ENCODE results near the gene AP2B1.
"Not testable (repeated sequence)": the region's sequence is repeated elsewhere in the genome, so short reads cannot be mapped to it uniquely, and the experiment has no call there.

Gene AP2B1

GRCh38 chr17:35575759-35576158 is 11.4 kb upstream of the AP2B1 start:
- no peak for DNase-seq (ENCODE audit: low read depth in 2 of 2)

- no peak for DNase-seq (ENCODE audit: low read depth in 2 of 2)
Observed at GRCh38 chr17:35577830-35578196, 9.3 kb upstream of the AP2B1 start.

GRCh38 chr17:35578197-35578928 is 8.8 kb upstream of the AP2B1 start, which contains the start of gene PEX12:
Gene PEX12, minus strand, starts transcription at chr17:35578571. Its CDS starts 550 bp downstream, at chr17:35578021.
- DNase-seq (ENCODE audit: low read depth in 2 of 2): peak; percentile 67 to 81

- DNase-seq (ENCODE audit: low read depth in 2 of 2): no peak
Observed at GRCh38 chr17:35578929-35579432, 8.1 kb upstream of the AP2B1 start.

GRCh38 chr17:35584061-35584460 is 3.1 kb upstream of the AP2B1 start:
- no peak for DNase-seq (ENCODE audit: low read depth in 2 of 2)

GRCh38 chr17:35586569-35587073 is 501 bp upstream of the AP2B1 start:
- DNase-seq (ENCODE audit: low read depth in 2 of 2): no peak

- DNase-seq (ENCODE audit: low read depth in 2 of 2): no peak
Observed at GRCh38 chr17:35588196-35588920, 1.2 kb downstream of the AP2B1 start.

GRCh38 chr17:35596072-35596471 is 8.9 kb downstream of the AP2B1 start:
- DNase-seq (ENCODE audit: low read depth in 2 of 2): no peak

GRCh38 chr17:35596530-35597233 is 9.6 kb downstream of the AP2B1 start:
- no peak for DNase-seq (ENCODE audit: low read depth in 2 of 2)

GRCh38 chr17:35597604-35598003 is 10.5 kb downstream of the AP2B1 start:
- DNase-seq (ENCODE audit: low read depth in 2 of 2): no peak

- DNase-seq (ENCODE audit: low read depth in 2 of 2): no peak
Observed at GRCh38 chr17:35603674-35604073, 16.6 kb downstream of the AP2B1 start.

- no peak for DNase-seq (ENCODE audit: low read depth in 2 of 2)
Observed at GRCh38 chr17:35605678-35606077, 18.6 kb downstream of the AP2B1 start.

- DNase-seq (ENCODE audit: low read depth in 2 of 2): no peak
Observed at GRCh38 chr17:35607239-35607847, 20.2 kb downstream of the AP2B1 start.

- DNase-seq (ENCODE audit: low read depth in 2 of 2): no peak
Observed at GRCh38 chr17:35609831-35610230, 22.7 kb downstream of the AP2B1 start.

GRCh38 chr17:35610746-35611145 is 23.6 kb downstream of the AP2B1 start:
- DNase-seq (ENCODE audit: low read depth in 2 of 2): not testable (repeated sequence)

- DNase-seq (ENCODE audit: low read depth in 2 of 2): peak in 1 of 2 donors; percentile 10
Observed at GRCh38 chr17:35612924-35613521, 25.9 kb downstream of the AP2B1 start.

- DNase-seq (ENCODE audit: low read depth in 2 of 2): no peak
Observed at GRCh38 chr17:35614810-35615209, 27.7 kb downstream of the AP2B1 start.

GRCh38 chr17:35616536-35616935 is 29.4 kb downstream of the AP2B1 start:
- no peak for DNase-seq (ENCODE audit: low read depth in 2 of 2)

GRCh38 chr17:35617505-35617904 is 30.4 kb downstream of the AP2B1 start:
- no peak for DNase-seq (ENCODE audit: low read depth in 2 of 2)

- no peak for DNase-seq (ENCODE audit: low read depth in 2 of 2)
Observed at GRCh38 chr17:35618628-35619027, 31.5 kb downstream of the AP2B1 start.

- DNase-seq (ENCODE audit: low read depth in 2 of 2): no peak
Observed at GRCh38 chr17:35621768-35622167, 34.6 kb downstream of the AP2B1 start.
